ENCODE measurements around the gene NCKAP5. TPM values are rescaled to one million over a fixed set of nuclear protein-coding genes. Genes with fewer than 3 reads are reported as not detected.

NCKAP5 gene
- polyA plus RNA-seq, 3 donors = not detected

GRCh38 chr2:133360882-133361281, 207.4 kb downstream of the NCKAP5 start:
- no peak overlapping the region for H3K27ac ChIP-seq (ENCODE audit: low read depth in 1 of 2, low read length in 2 of 2)
- Mint-ChIP-seq H3K9me3 (peaks cover 0 to 4% (median 0%) of the 10 kb centered on the region in 7 donors), H3K36me3 (no peaks in the 10 kb centered on the region), H3K27ac (no peak overlapping the region), H3K27me3 (ENCODE audit: low read depth in 3 of 3) (no peaks in the 10 kb centered on the region), H3K4me3 (no peak overlapping the region), H3K4me1 (no peaks in the 10 kb centered on the region)
- no peak for TF ChIP-seq CTCF (IDR thresholded peaks at IDR 0.05)
- no peaks in the 10 kb centered on the region for H3K9me3 ChIP-seq (replicated peaks in 1 of 2; ENCODE audit: control insufficient read depth in 1 of 2, insufficient read depth in 1 of 2, low read length in 2 of 2)
- no peaks in the 10 kb centered on the region for H3K4me1 ChIP-seq (ENCODE audit: control insufficient read depth in 1 of 2, insufficient read depth in 2 of 2, low read length in 2 of 2)
- no peak overlapping the region for H2AFZ ChIP-seq (ENCODE audit: insufficient read depth, low read depth, low read length, poor library complexity, severe bottlenecking)
- H3K4me3 ChIP-seq (replicated peaks in 1 of 3; ENCODE audit: low read depth in 2 of 3, low read length in 3 of 3) = no peak overlapping the region
- 75% methylated on average over 1 of the region's 1 CpG for WGBS (ENCODE audit: insufficient coverage)
- no peaks in the 10 kb centered on the region for H3K36me3 ChIP-seq (replicated peaks in 1 of 2; ENCODE audit: control insufficient read depth in 1 of 2, insufficient read depth in 2 of 2, low read length in 2 of 2)
- intact Hi-C loops (cut with micrococcal nuclease) = no loop called here
- no peaks in the 10 kb centered on the region for H3K79me2 ChIP-seq (ENCODE audit: insufficient read depth, low read length)
- H3K27me3 ChIP-seq (ENCODE audit: control insufficient read depth in 2 of 2, insufficient read depth in 2 of 2, low read length in 2 of 2) = no peaks in the 10 kb centered on the region
- H3K9ac ChIP-seq (ENCODE audit: insufficient read depth, low read length, poor library complexity, severe bottlenecking) = no peak overlapping the region
- no peaks in the 10 kb centered on the region for H4K20me1 ChIP-seq (ENCODE audit: insufficient read depth, low read length)
- DNase-seq = no peak
- no peak overlapping the region for H3K4me2 ChIP-seq (replicated peaks; ENCODE audit: extremely low read depth, low read length, poor library complexity, severe bottlenecking)

GRCh38 chr2:133360190-133360589, 208.1 kb downstream of the NCKAP5 start:
- Histone ChIP-seq H3K36me3 (replicated peaks in 1 of 2; ENCODE audit: control insufficient read depth in 1 of 2, insufficient read depth in 2 of 2, low read length in 2 of 2) (no peaks in the 10 kb centered on the region), H3K4me3 (replicated peaks in 1 of 3; ENCODE audit: low read depth in 2 of 3, low read length in 3 of 3) (no peak overlapping the region), H3K9me3 (replicated peaks in 1 of 2; ENCODE audit: control insufficient read depth in 1 of 2, insufficient read depth in 1 of 2, low read length in 2 of 2) (no peaks in the 10 kb centered on the region), H3K27me3 (ENCODE audit: control insufficient read depth in 2 of 2, insufficient read depth in 2 of 2, low read length in 2 of 2) (no peaks in the 10 kb centered on the region), H4K20me1 (ENCODE audit: insufficient read depth, low read length) (no peaks in the 10 kb centered on the region), H2AFZ (ENCODE audit: insufficient read depth, low read depth, low read length, poor library complexity, severe bottlenecking) (no peak overlapping the region), H3K4me1 (ENCODE audit: control insufficient read depth in 1 of 2, insufficient read depth in 2 of 2, low read length in 2 of 2) (no peaks in the 10 kb centered on the region), H3K27ac (ENCODE audit: low read depth in 1 of 2, low read length in 2 of 2) (no peak overlapping the region), H3K79me2 (ENCODE audit: insufficient read depth, low read length) (no peaks in the 10 kb centered on the region), H3K9ac (ENCODE audit: insufficient read depth, low read length, poor library complexity, severe bottlenecking) (no peak overlapping the region), H3K4me2 (replicated peaks; ENCODE audit: extremely low read depth, low read length, poor library complexity, severe bottlenecking) (no peak overlapping the region)
- TF ChIP-seq CTCF (IDR thresholded peaks at IDR 0.05) = no peak
- Mint-ChIP-seq H3K4me3 (no peak overlapping the region), H3K27me3 (ENCODE audit: low read depth in 3 of 3) (no peaks in the 10 kb centered on the region), H3K27ac (no peak overlapping the region), H3K36me3 (no peaks in the 10 kb centered on the region), H3K9me3 (peaks cover 0 to 4% (median 0%) of the 10 kb centered on the region in 7 donors), H3K4me1 (no peaks in the 10 kb centered on the region)
- 92% methylated on average over 2 of the region's 3 CpGs for WGBS (ENCODE audit: insufficient coverage)
- intact Hi-C loops (cut with micrococcal nuclease) = no loop called here
- no peak for DNase-seq
